ENCODE data around the gene ZNF618. TPM values are rescaled to one million over a fixed set of nuclear protein-coding genes. Genes with fewer than 3 reads are reported as not detected.

Gene ZNF618
- polyA plus RNA-seq, 1 donor (not counting 4 experiments of a cell fraction or from before 2014, with no cell fraction given) = 2.5 TPM

- no peak for DNase-seq (ENCODE audit: low read depth, low spot score)
- dilution Hi-C loops (cut with MboI; ENCODE audit: extremely low pct_ligation_motif_present, low sequenced_read_pairs) = no loop called here
- Histone ChIP-seq H4K20me1 (ENCODE audit: control insufficient read depth, extremely low read depth, insufficient read depth, low read length) (no peaks in the 10 kb centered on the region), H3K4me1 (ENCODE audit: control insufficient read depth, extremely low read depth, insufficient read depth, low read length) (peaks cover 18% of the 10 kb centered on the region), H3K4me3 (ENCODE audit: control insufficient read depth in 2 of 3, extremely low read depth in 1 of 3, insufficient read depth in 2 of 3, low read depth in 1 of 3, low read length in 3 of 3) (no peak overlapping the region), H3K27ac (ENCODE audit: control insufficient read depth, insufficient read depth, low read length) (no peak overlapping the region), H3K79me2 (ENCODE audit: control insufficient read depth, insufficient read depth, low read length) (no peaks in the 10 kb centered on the region), H3K9me1 (ENCODE audit: control insufficient read depth, extremely low read depth, insufficient read depth, low read length) (no peaks in the 10 kb centered on the region), H3K4me2 (ENCODE audit: control insufficient read depth, extremely low read depth, insufficient read depth, low read depth, low read length) (no peak overlapping the region), H3K36me3 (ENCODE audit: control insufficient read depth in 2 of 2, extremely low read depth in 1 of 2, insufficient read depth in 2 of 2, low read length in 2 of 2) (no peaks in the 10 kb centered on the region), H3K9me3 (ENCODE audit: control insufficient read depth, low read depth, low read length) (no peaks in the 10 kb centered on the region), H3K9ac (ENCODE audit: control insufficient read depth, extremely low read depth, insufficient read depth, low read length) (no peak overlapping the region), H3K27me3 (ENCODE audit: control insufficient read depth, extremely low read depth, insufficient read depth, low read length) (no peaks in the 10 kb centered on the region), H2AFZ (ENCODE audit: control insufficient read depth, low read length) (no peak overlapping the region)
- TF ChIP-seq EZH2 (IDR thresholded peaks at IDR 0.05; ENCODE audit: low read length) (no peak), CTCF (optimal IDR thresholded peaks at IDR 0.05 in 1 of 3, IDR thresholded peaks at IDR 0.05 in 1 of 3, conservative IDR thresholded peaks at IDR 0.05 in 1 of 3; ENCODE audit: extremely low read depth in 1 of 3, insufficient read depth in 2 of 3, low read length in 3 of 3) (no peak)
- FAIRE-seq = peak; percentile 17
Measured at GRCh38 chr9:113956901-113957300, 80.8 kb downstream of the ZNF618 start.

- dilution Hi-C loops (cut with MboI; ENCODE audit: extremely low pct_ligation_motif_present, low sequenced_read_pairs) = no loop called here
- Histone ChIP-seq H2AFZ (ENCODE audit: control insufficient read depth, low read length) (peak overlapping the region; percentile 56), H3K4me2 (ENCODE audit: control insufficient read depth, extremely low read depth, insufficient read depth, low read depth, low read length) (peak overlapping the region; percentile 22), H3K9ac (ENCODE audit: control insufficient read depth, extremely low read depth, insufficient read depth, low read length) (peak overlapping the region; percentile 20), H3K27ac (ENCODE audit: control insufficient read depth, insufficient read depth, low read length) (peak overlapping the region; percentile 62), H3K27me3 (ENCODE audit: control insufficient read depth, extremely low read depth, insufficient read depth, low read length) (no peaks in the 10 kb centered on the region), H3K9me1 (ENCODE audit: control insufficient read depth, extremely low read depth, insufficient read depth, low read length) (no peaks in the 10 kb centered on the region), H3K79me2 (ENCODE audit: control insufficient read depth, insufficient read depth, low read length) (no peaks in the 10 kb centered on the region), H3K9me3 (ENCODE audit: control insufficient read depth, low read depth, low read length) (no peaks in the 10 kb centered on the region), H3K4me3 (ENCODE audit: control insufficient read depth in 2 of 3, extremely low read depth in 1 of 3, insufficient read depth in 2 of 3, low read depth in 1 of 3, low read length in 3 of 3) (peak overlapping the region in 1 of 3 experiments; percentile 6), H4K20me1 (ENCODE audit: control insufficient read depth, extremely low read depth, insufficient read depth, low read length) (no peaks in the 10 kb centered on the region), H3K4me1 (ENCODE audit: control insufficient read depth, extremely low read depth, insufficient read depth, low read length) (peaks cover 18% of the 10 kb centered on the region), H3K36me3 (ENCODE audit: control insufficient read depth in 2 of 2, extremely low read depth in 1 of 2, insufficient read depth in 2 of 2, low read length in 2 of 2) (peaks cover 0 to 1% of the 10 kb centered on the region in 2 experiments)
- FAIRE-seq = no peak
- no peak for DNase-seq (ENCODE audit: low read depth, low spot score)
- no peak for TF ChIP-seq EZH2 (IDR thresholded peaks at IDR 0.05; ENCODE audit: low read length)
- no peak for TF ChIP-seq CTCF (optimal IDR thresholded peaks at IDR 0.05 in 1 of 3, IDR thresholded peaks at IDR 0.05 in 1 of 3, conservative IDR thresholded peaks at IDR 0.05 in 1 of 3; ENCODE audit: extremely low read depth in 1 of 3, insufficient read depth in 2 of 3, low read length in 3 of 3)
Measured at GRCh38 chr9:113957351-113957750, 81.2 kb downstream of the ZNF618 start.
